HG03025 (cell line): Measurements from ENCODE around the gene OXSR1.
"Not testable (repeated sequence)": the region's sequence is repeated elsewhere in the genome, so short reads cannot be mapped to it uniquely, and the experiment has no call there.

Experiments used
- ATAC-seq: cut with Tn5 transposase; IDR thresholded peaks from one replicate; pipeline ENCODE4 v1.9.1; 2021; ENCODE audit warnings: mild to moderate bottlenecking, moderate library complexity; ENCODE audit not compliant: unreplicated experiment, low FRiP score

Gene OXSR1

DNA sequence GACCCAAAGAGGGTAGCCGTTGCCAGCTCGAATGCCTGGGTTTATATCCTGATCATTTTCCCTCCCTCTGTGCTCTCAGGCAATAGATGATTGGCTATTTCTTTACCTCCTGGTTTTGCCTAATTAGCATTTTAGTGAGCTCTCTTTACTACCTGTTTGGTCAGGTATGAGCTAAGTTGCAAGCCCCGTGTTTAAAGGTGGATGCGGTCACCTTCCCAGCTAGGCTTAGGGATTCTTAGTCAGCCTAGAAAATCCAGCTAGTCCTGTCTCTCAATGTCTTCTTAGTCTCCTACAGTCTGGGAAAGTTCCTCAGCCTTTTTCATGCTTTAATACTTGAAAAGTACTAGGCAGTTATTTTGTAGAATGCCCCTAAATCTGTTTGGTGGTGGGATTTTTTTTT is 131.7 kb downstream of the OXSR1 start:
- ATAC-seq: not testable (repeated sequence)

DNA sequence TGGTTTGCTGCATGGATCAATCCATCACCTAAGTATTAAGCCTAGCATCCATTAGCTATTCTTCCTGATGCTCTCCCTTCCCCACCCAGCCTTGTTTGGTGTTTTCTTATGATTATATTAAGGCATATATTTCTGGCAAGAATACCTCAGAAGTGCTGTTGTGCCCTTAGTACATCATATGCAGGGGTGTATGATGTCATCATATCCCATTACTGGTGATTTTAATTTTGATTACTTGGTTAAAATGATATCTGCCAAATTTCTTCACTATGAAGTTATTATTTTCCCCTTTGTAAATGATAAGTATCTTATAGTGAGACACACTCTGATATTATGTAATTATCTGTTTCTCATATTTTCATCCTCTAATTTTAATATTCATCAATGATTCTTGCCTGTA is 132.2 kb downstream of the OXSR1 start:
- no peak for ATAC-seq

DNA sequence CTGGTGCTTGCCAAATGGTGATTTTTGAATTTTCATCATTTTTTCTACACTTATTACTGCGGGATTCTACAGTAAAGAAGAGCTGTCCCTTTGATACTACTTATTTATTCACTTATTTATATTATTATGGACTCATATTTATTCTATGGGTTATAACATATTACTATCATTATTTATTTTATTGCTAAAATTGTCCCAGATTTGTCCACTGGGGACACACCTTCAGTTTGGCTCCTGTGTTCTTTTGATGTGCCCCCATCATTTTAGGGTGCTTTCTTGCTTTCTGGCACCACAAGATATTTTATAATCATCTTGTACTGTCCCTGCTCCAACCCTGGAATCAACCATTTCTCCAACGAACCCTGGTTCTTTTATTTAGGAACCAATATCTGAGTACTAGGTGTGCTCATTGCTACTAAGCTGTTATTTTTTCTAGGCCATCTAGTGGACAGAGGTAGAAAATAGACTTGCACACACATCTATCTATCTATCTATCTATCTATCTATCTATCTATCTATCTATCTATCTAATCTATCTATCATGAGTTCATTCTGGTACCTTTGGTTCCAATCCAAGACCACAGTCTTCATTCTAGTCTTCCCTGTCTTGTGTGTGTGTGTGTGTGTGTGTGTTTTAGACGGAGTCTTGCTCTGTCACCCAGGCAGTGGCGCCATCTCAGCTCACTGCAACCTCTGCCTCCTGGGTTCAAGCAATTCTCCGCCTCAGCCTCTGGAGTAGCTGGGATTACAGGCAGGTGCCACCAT is 132.8 kb downstream of the OXSR1 start:
- ATAC-seq: no peak
